HCT116 (cell line): ENCODE results near the gene IGFL3. TPM values are rescaled to one million over a fixed set of nuclear protein-coding genes. Genes with fewer than 3 reads are reported as not detected.

Source experiments
- ATAC-seq: fragments of 200-7000 bp; cut with Tn5 transposase; 2 replicates; pipeline ENCODE4 v1.9.1; 2020; ENCODE audit warnings: mild to moderate bottlenecking, moderate library complexity
- BruUV-seq: library from RNA; stranded (reverse); fragments of 400-500 nt; replicated peaks from 2 replicates; lab custom pipeline; 2021; lab: Mats Ljungman, UMichigan
- CTCF ChIA-PET: fragments of 300-600 bp; sonication (Branson Sonifier 250); formaldehyde crosslinking; loops from one replicate; lab custom pipeline; 2021; ENCODE audit warnings: antibody characterized with exemption; lab: Charles Lee
- POLR2A ChIA-PET: fragments of 300-600, 350-600 bp; sonication (Branson Sonifier 250); formaldehyde crosslinking; loops from one replicate; lab custom pipeline; 2021; ENCODE audit warnings: antibody characterized with exemption; lab: Charles Lee
- RAD21 ChIA-PET, 2 experiments: fragments of 300-600 bp; sonication (Branson Sonifier 250); formaldehyde crosslinking; loops; one replicate each; lab custom pipeline; 2023; ENCODE audit warnings: low total read pairs in 2 of 2; ENCODE audit not compliant: uncharacterized antibody in 2 of 2, unreplicated experiment in 2 of 2, low non-redundant PET in 1 of 2; lab: Charles Lee
- DNase-seq: peaks from one replicate; pipeline ENCODE4 v3.0.0-alpha.2; 2010; ENCODE audit warnings: low read depth, low spot score
- H2AFZ ChIP-seq: fragments of 200-600 bp; shearing (Covaris generic), sonication (generic); 2 replicates; pipeline ENCODE4 v1.6.1; 2017; ENCODE audit warnings: low read depth, mixed run types, mixed read lengths, antibody characterized with exemption, low read length; ENCODE audit not compliant: poor library complexity, severe bottlenecking
- H3K27ac ChIP-seq: 2 replicates; pipeline ENCODE4 v1.5.1; 2012; ENCODE audit warnings: low read depth, low read length
- H3K27me3 ChIP-seq: fragments of 200-600 bp; sonication (generic); 2 replicates; pipeline ENCODE4 v1.6.1; 2016; ENCODE audit warnings: mixed run types, low read length, mixed read lengths; ENCODE audit not compliant: insufficient read depth
- H3K36me3 ChIP-seq, 2 experiments: fragments of 200-500 bp in 1 of 2; fragments of 200-600 bp in 1 of 2; sonication (Bioruptor generic) in 1 of 2; sonication (generic) in 1 of 2; 2 replicates each; pipeline versions ENCODE4 v1.5.1 to v1.6.1; 2014 to 2016; ENCODE audit warnings: low read length in 2 of 2, inconsistent platforms in 1 of 2, mixed read lengths in 1 of 2, mixed run types in 1 of 2; ENCODE audit not compliant: insufficient read depth in 2 of 2, control insufficient read depth in 1 of 2
- H3K4me1 ChIP-seq, 2 experiments: fragments of 200-600 bp in 1 of 2; sonication (generic) in 1 of 2; 2 replicates each; pipeline versions ENCODE4 v1.5.1 to v1.6.1; 2012 to 2017; ENCODE audit warnings: low read length in 2 of 2, inconsistent platforms in 1 of 2, mild to moderate bottlenecking in 1 of 2, mixed read lengths in 1 of 2, mixed run types in 1 of 2, moderate library complexity in 1 of 2; ENCODE audit not compliant: insufficient read depth in 2 of 2, control insufficient read depth in 1 of 2
- H3K4me2 ChIP-seq: fragments of 200-600 bp; sonication (generic); 2 replicates; pipeline ENCODE4 v1.6.1; 2017; ENCODE audit warnings: mixed run types, low read length, mixed read lengths
- H3K4me3 ChIP-seq, 2 experiments: fragments of 200-600 bp in 1 of 2; sonication (generic) in 1 of 2; replicated peaks in 1 of 2; 2 replicates each; pipeline ENCODE4 v1.5.1; 2011 to 2016; ENCODE audit warnings: low read length in 2 of 2, control low read depth in 1 of 2, low read depth in 1 of 2, mild to moderate bottlenecking in 1 of 2, mixed read lengths in 1 of 2, mixed run types in 1 of 2
- H3K79me2 ChIP-seq: fragments of 200-600 bp; sonication (generic); 2 replicates; pipeline ENCODE4 v1.6.1; 2017; ENCODE audit warnings: mild to moderate bottlenecking, mixed run types, low read length, moderate library complexity, mixed read lengths; ENCODE audit not compliant: insufficient read depth
- H3K9ac ChIP-seq: fragments of 200-600 bp; sonication (generic); 2 replicates; pipeline ENCODE4 v1.6.1; 2016; ENCODE audit warnings: low read length, mixed read lengths
- H3K9me2 ChIP-seq: fragments of 200-600 bp; sonication (generic), shearing (Covaris generic); 2 replicates; pipeline ENCODE4 v1.6.1; 2017; ENCODE audit warnings: mixed run types, mild to moderate bottlenecking, moderate library complexity; ENCODE audit not compliant: insufficient read depth
- H3K9me3 ChIP-seq, 2 experiments: fragments of 200-500 bp in 1 of 2; fragments of 200-600 bp in 1 of 2; sonication (Bioruptor generic) in 1 of 2; sonication (generic) in 1 of 2; 2 replicates each; pipeline ENCODE4 v1.6.1; 2014 to 2017; ENCODE audit warnings: low read length in 2 of 2, mixed read lengths in 2 of 2, inconsistent platforms in 1 of 2, low read depth in 1 of 2, mild to moderate bottlenecking in 1 of 2, mixed run types in 1 of 2, moderate library complexity in 1 of 2; ENCODE audit not compliant: control insufficient read depth in 1 of 2, insufficient read depth in 1 of 2
- H4K20me1 ChIP-seq: fragments of 200-600 bp; sonication (generic), shearing (Covaris generic); 2 replicates; pipeline ENCODE4 v1.6.1; 2017; ENCODE audit warnings: mixed run types, mild to moderate bottlenecking, moderate library complexity; ENCODE audit not compliant: insufficient read depth
- EGR1 ChIP-seq: IDR thresholded peaks from 2 replicates; pipeline ENCODE4 v1.6.1; 2012; ENCODE audit warnings: low read depth
- EZH2phosphoT487 ChIP-seq: fragments of 200-600 bp; IDR thresholded peaks from 2 replicates; pipeline ENCODE4 v1.6.1; 2018; ENCODE audit warnings: antibody characterized with exemption, borderline replicate concordance
- POLR2A ChIP-seq: IDR thresholded peaks from 2 replicates; pipeline ENCODE4 v1.7.0; 2011; ENCODE audit warnings: borderline replicate concordance; ENCODE audit not compliant: insufficient read depth, insufficient read length; ENCODE audit errors: extremely low read depth
- REST ChIP-seq: IDR thresholded peaks from 2 replicates; pipeline ENCODE4 v1.6.1; 2012; ENCODE audit warnings: low read depth
- SP1 ChIP-seq: IDR thresholded peaks from 2 replicates; pipeline ENCODE4 v1.6.1; 2012; ENCODE audit warnings: low read depth
- SRF ChIP-seq: IDR thresholded peaks from 2 replicates; pipeline ENCODE4 v1.6.1; 2012; ENCODE audit warnings: low read depth
- YY1 ChIP-seq: IDR thresholded peaks from 2 replicates; pipeline ENCODE4 v1.6.1; 2011; ENCODE audit warnings: low read length, low read depth, moderate library complexity, mild to moderate bottlenecking; ENCODE audit not compliant: insufficient replicate concordance; ENCODE audit errors: extremely low read depth
- ZNF274 ChIP-seq: fragments of 200-500 bp; sonication (Bioruptor generic); IDR thresholded peaks from 2 replicates; pipeline ENCODE4 v1.6.1; 2014; ENCODE audit warnings: mild to moderate bottlenecking, low read depth, low read length, inconsistent platforms
- intact Hi-C: fragments of 100-400 bp; cut with micrococcal nuclease; formaldehyde crosslinking; loops from 2 replicates; pipeline ENCODE4 v1.10.0; 2022
- total RNA-seq: library from RNA; stranded (reverse); gene quantifications from one replicate; pipeline ENCODE4 v1.2.1, GENCODE V29; 2021; ENCODE audit not compliant: unreplicated experiment
- TF ChIP-seq, protein P1 (sequence below), 3 experiments: fragments of 200-600 bp in 1 of 3; sonication (generic) in 1 of 3; IDR thresholded peaks in 2 of 3; conservative IDR thresholded peaks in 1 of 3; 2 replicates each; pipeline ENCODE4 v1.5.1; 2012 to 2017; ENCODE audit warnings: low read depth in 2 of 3, low read length in 2 of 3, antibody characterized with exemption in 1 of 3, borderline replicate concordance in 1 of 3, control low read depth in 1 of 3, mild to moderate bottlenecking in 1 of 3, mixed read lengths in 1 of 3, mixed run types in 1 of 3, moderate library complexity in 1 of 3; ENCODE audit not compliant: insufficient read depth in 1 of 3

The IGFL3 gene
- total RNA-seq, 1 experiment from 2014 or later = not detected

DNA sequence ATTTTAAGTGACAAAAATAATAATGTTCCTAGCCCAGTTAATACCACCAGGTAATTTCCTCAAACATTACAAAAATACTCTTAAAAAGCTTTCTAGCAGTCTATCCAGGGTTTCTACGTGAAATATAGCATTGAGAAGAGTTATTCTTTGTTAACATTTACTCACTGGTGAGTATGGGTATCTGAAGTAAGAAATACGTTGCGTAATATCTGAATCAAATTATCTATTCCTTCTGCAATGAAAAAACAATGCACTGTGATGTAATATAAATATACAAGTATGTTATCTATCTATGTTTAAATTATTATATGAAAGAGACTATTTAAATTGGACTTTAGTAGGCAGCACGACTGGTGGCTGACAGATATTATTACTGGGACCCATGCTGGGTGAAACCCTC lies 17.8 kb upstream of the IGFL3 start (continued):
- TF ChIP-seq, protein P1, sequence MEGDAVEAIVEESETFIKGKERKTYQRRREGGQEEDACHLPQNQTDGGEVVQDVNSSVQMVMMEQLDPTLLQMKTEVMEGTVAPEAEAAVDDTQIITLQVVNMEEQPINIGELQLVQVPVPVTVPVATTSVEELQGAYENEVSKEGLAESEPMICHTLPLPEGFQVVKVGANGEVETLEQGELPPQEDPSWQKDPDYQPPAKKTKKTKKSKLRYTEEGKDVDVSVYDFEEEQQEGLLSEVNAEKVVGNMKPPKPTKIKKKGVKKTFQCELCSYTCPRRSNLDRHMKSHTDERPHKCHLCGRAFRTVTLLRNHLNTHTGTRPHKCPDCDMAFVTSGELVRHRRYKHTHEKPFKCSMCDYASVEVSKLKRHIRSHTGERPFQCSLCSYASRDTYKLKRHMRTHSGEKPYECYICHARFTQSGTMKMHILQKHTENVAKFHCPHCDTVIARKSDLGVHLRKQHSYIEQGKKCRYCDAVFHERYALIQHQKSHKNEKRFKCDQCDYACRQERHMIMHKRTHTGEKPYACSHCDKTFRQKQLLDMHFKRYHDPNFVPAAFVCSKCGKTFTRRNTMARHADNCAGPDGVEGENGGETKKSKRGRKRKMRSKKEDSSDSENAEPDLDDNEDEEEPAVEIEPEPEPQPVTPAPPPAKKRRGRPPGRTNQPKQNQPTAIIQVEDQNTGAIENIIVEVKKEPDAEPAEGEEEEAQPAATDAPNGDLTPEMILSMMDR (IDR thresholded peaks at IDR 0.05 in 2 of 3, conservative IDR thresholded peaks at IDR 0.05 in 1 of 3; ENCODE audit: borderline replicate concordance in 1 of 3, insufficient read depth in 1 of 3, low read depth in 2 of 3, low read length in 2 of 3) = no peak
- TF ChIP-seq REST = no peak
- TF ChIP-seq, all 23 proteins: peak for 0

DNA sequence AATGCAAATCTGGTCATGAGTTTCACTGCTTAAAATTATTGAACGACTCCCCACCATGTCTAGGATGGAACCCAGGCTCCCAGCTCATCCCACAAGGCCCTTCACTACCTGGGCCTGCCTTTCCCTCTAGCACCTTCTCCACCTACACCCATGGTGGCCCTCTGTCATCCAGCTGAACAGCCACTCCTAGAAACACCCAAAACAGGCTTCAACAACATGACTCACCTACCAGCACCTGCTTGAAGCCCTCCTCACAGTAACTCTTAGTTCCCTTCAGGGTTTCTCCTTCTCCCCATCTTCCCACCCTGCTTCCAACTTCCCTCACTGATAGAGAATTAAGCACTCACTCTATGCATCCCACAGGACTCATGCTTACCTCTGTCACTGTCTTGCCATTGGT lies 16.9 kb upstream of the IGFL3 start:
- no peak overlapping the region for H2AFZ ChIP-seq
- H3K79me2 ChIP-seq = no peaks in the 10 kb centered on the region
- no peaks in the 10 kb centered on the region for H3K27me3 ChIP-seq
- no peaks in the 10 kb centered on the region for H4K20me1 ChIP-seq
- no peak for ATAC-seq
- BruUV-seq = no TSS peak
- H3K9me2 ChIP-seq = 0 out of 2 replicates have a peak, but pooled peaks cover 3% of the 10 kb centered on the region
- CTCF ChIA-PET = no interaction called here
- H3K4me1 ChIP-seq = no peaks in the 10 kb centered on the region
- RAD21 ChIA-PET = no interaction called here
- H3K9ac ChIP-seq = no peak overlapping the region
- H3K4me2 ChIP-seq = no peak overlapping the region
- POLR2A ChIA-PET = no interaction called here
- TF ChIP-seq EZH2phosphoT487 (no peak), EGR1 (no peak), POLR2A (no peak), SP1 (no peak), ZNF274 (no peak), YY1 (no peak), SRF (no peak)
- TF ChIP-seq, all 23 proteins: peak for 0
- intact Hi-C loops = no loop called here
- H3K27ac ChIP-seq = no peak overlapping the region
- H3K9me3 ChIP-seq = no peaks in the 10 kb centered on the region
- no peak overlapping the region for H3K4me3 ChIP-seq
- no peak for DNase-seq
- no peaks in the 10 kb centered on the region for H3K36me3 ChIP-seq
